BJ (cell line): ENCODE results near the gene NRL. TPM values are rescaled to one million over a fixed set of nuclear protein-coding genes. Genes with fewer than 3 reads are reported as not detected.

Experiments used
- CTCF ChIA-PET: fragments of 350-600 bp; formaldehyde crosslinking; extraction: SDS; loops from one replicate; lab custom pipeline; 2021; ENCODE audit warnings: antibody characterized with exemption, inconsistent platforms; lab: Yijun Ruan, JAX
- POLR2A ChIA-PET: fragments of 300-600 bp; sonication (Branson Sonifier 250); formaldehyde crosslinking; extraction: SDS; loops from one replicate; lab custom pipeline; 2021; ENCODE audit warnings: antibody characterized with exemption; lab: Charles Lee
- DNase-seq: peaks from one replicate; pipeline ENCODE4 v3.0.0-alpha.2; 2011; ENCODE audit warnings: low read depth
- H3K27me3 ChIP-seq: 2 replicates; pipeline ENCODE4 v1.6.0; 2011; ENCODE audit warnings: low read length; ENCODE audit not compliant: control insufficient read depth, insufficient read depth
- H3K36me3 ChIP-seq: 2 replicates; pipeline ENCODE4 v1.5.1; 2011; ENCODE audit warnings: low read length; ENCODE audit not compliant: control insufficient read depth, insufficient read depth
- H3K4me3 ChIP-seq: 2 replicates; pipeline ENCODE4 v1.5.1; 2011; ENCODE audit warnings: low read depth, mild to moderate bottlenecking, control low read depth, low read length
- CTCF ChIP-seq: IDR thresholded peaks from 2 replicates; pipeline ENCODE4 v1.5.1; 2011; ENCODE audit warnings: low read depth, mild to moderate bottlenecking, control low read depth, inconsistent platforms, low read length, moderate library complexity; ENCODE audit not compliant: insufficient read depth
- polyA plus RNA-seq: library from polyadenylated mRNA; depleted of rRNA; stranded (reverse); fragments of >200 nt; gene quantifications from 2 replicates; pipeline ENCODE4 v1.2.3, GENCODE V29; 2011

NRL gene
- polyA plus RNA-seq, 1 experiment = 0.91 TPM

DNA sequence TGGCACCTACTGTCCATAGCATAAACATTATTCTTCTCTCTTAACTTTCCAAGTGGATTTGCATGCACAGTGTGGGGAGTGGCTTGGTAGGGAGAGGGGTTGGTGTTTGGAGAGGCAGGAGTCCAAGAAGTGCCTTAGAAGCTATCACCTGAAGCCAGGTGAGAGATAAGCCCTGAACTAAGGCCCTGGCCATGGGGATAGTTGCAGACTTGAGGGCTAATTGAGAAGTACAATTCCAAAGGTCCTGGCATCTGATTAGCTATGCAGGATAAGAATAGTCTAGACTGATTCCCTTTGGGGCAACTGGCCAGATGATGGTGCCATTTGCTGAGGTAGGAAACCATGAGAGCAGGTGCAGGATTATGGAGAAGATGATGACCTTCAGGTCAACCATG is 22.6 kb downstream of the NRL start:
- Histone ChIP-seq H3K4me3 (no peak overlapping the region), H3K27me3 (no peaks in the 10 kb centered on the region; the same call in 1 of the 2 replicates), H3K36me3 (peaks cover 5% of the 10 kb centered on the region)
- ChIA-PET CTCF (interaction anchor here (1.7 to 13.0 kb wide), 6 partner anchors 11 to 77 kb away, joined by 5 to 200 read pairs (median 40); partner anchors contain the start of gene CARMIL3), POLR2A (no interaction called here)
- no peak for DNase-seq
- no peak for TF ChIP-seq CTCF

DNA sequence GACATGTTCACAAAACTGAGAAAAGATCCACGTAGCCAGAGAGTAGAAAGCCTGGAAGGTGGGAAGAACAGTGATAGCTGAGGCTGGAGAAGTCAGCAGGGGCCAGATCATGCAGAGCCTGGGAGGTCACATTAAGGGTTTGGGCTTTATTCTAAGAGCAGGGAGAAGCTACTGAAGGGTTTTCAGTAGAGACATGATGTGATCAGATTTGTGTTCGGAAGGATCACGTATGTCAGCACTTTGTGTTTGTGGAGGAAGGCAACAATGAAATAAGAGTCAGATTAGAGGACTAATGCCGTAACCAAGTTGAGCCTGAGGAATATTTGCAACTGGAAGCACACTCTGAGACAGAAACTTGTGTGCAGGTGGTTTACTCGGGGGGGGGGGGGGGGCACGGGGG is 24.9 kb downstream of the NRL start:
- no peak for TF ChIP-seq CTCF

DNA sequence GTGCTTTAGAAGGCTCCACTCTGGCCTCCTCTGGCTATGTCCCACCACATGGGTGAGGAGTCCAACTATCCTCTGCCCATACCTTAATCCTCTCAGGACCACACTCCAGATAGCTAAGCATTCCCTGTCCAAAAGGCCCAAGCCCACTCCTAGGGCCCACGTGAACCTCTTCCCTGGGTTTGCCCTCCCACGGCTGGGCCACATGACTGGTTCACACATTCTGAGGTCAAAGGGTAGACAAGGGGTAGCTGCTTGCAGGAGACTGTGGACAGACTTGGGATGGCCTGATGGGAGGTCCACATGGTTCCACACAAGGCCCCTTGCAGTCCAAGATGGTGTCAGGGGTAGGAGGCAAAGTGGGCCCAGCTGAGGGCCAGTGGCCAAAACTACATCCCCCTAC is 26.7 kb downstream of the NRL start:
- ChIA-PET POLR2A (no interaction called here), CTCF (interaction anchor here (0.7 to 8.5 kb wide), 3 partner anchors 15 to 73 kb away, joined by 3 to 200 read pairs (median 3); no protein-coding TSS in a partner anchor)
- Histone ChIP-seq H3K36me3 (no peaks in the 10 kb centered on the region), H3K27me3 (peaks cover under 1% of the 10 kb centered on the region; the same call in 1 of the 2 replicates), H3K4me3 (no peak overlapping the region)
- TF ChIP-seq CTCF = no peak
- DNase-seq = no peak

More for the DNA sequence above, 24.9 kb downstream of the NRL start:
- CTCF ChIA-PET = interaction anchor here (0.7 to 13.0 kb wide), 22 partner anchors 9 to 449 kb away, joined by 3 to 200 read pairs (median 6); partner anchors contain the start of genes CARMIL3, CPNE6 and IRF9
- DNase-seq = no peak
- POLR2A ChIA-PET = no interaction called here
- Histone ChIP-seq H3K36me3 (no peaks in the 10 kb centered on the region), H3K4me3 (no peak overlapping the region), H3K27me3 (no peaks in the 10 kb centered on the region; the same call in 1 of the 2 replicates)

- POLR2A ChIA-PET = no interaction called here
- DNase-seq = no peak
- H3K27me3 ChIP-seq = peaks cover 8% of the 10 kb centered on the region
- no peak overlapping the region for H3K4me3 ChIP-seq
- TF ChIP-seq CTCF = no peak
- no peaks in the 10 kb centered on the region for H3K36me3 ChIP-seq
- CTCF ChIA-PET = interaction anchor here (0.6 to 2.0 kb wide), 4 partner anchors 20 to 951 kb away, joined by 3 to 13 read pairs (median 4); no protein-coding TSS in a partner anchor
These were observed 27.7 kb downstream of the NRL start for GRCh38 chr14:24087004-24087403.

- TF ChIP-seq CTCF = no peak
- Histone ChIP-seq H3K27me3 (peaks cover 12% of the 10 kb centered on the region), H3K36me3 (no peaks in the 10 kb centered on the region), H3K4me3 (no peak overlapping the region)
- ChIA-PET CTCF (interaction anchor here (0.6 to 2.0 kb wide), 6 partner anchors 19 to 950 kb away, joined by 3 to 13 read pairs (median 4); no protein-coding TSS in a partner anchor), POLR2A (no interaction called here)
- no peak for DNase-seq
These were observed 28.4 kb downstream of the NRL start for GRCh38 chr14:24086193-24086955.
